Neuron (in vitro differentiated cells): ENCODE results near the gene TSHZ2.

Source experiments
- H2AFZ ChIP-seq: one replicate; pipeline ENCODE4 v1.6.1; 2013; ENCODE audit warnings: low read depth, mild to moderate bottlenecking, inconsistent platforms, low read length, moderate library complexity
- H3K27me3 ChIP-seq: one replicate; pipeline ENCODE4 v1.6.1; 2013; ENCODE audit warnings: low read length; ENCODE audit not compliant: insufficient read depth
- H3K36me3 ChIP-seq: one replicate; pipeline ENCODE4 v1.6.1; 2013; ENCODE audit warnings: low read length; ENCODE audit not compliant: insufficient read depth
- H3K4me1 ChIP-seq: one replicate; pipeline ENCODE4 v1.6.1; 2013; ENCODE audit warnings: low read length; ENCODE audit not compliant: insufficient read depth
- H3K4me3 ChIP-seq: 2 replicates; pipeline ENCODE4 v1.5.1; 2013; ENCODE audit warnings: mild to moderate bottlenecking, low read length, moderate library complexity
- H3K9me3 ChIP-seq: one replicate; pipeline ENCODE4 v1.6.1; 2013; ENCODE audit warnings: low read length

TSHZ2 gene

DNA sequence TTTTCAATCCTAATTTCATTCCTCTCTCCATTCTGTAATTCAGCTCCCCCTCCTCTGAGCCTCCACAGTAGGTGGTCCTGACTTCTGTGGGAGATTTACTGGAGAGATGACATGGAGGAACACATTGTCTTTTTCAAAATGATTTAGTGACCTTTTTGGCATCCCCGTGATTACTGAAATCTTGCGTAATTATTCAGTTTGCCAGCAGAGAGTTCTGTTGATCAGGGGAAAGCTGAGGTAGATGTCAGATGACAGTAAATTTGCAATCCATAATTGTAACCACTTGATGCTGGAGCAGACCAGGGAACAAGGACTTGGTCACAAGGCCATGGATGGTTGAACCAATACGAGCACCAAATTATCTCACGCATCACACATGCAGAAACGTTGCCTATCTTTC lies 302.2 kb downstream of the TSHZ2 start:
- Histone ChIP-seq H3K27me3 (no peaks in the 10 kb centered on the region), H3K4me3 (no peak overlapping the region)

DNA sequence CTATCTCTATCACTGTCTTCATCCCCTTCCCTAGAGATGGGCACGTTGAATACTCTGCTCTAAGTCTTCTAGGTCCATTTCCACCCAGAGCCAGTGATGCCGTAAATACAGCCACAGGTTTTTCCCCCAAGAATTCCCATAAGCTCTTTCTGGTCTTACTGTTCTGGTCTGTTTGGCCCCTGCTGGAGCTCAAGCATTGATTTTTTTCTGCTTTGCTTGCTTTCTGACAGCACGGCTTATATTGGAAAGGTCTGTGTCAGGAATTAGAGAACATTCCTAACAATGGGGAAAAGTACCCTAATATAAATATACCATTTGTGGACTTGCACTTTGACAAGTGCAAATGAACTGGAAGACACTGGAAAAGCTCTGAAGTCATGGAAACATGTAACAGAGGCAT lies 302.6 kb downstream of the TSHZ2 start:
- peaks cover 3% of the 10 kb centered on the region for H3K4me1 ChIP-seq
- H3K9me3 ChIP-seq: peaks cover 9% of the 10 kb centered on the region
- no peaks in the 10 kb centered on the region for H3K27me3 ChIP-seq
- H3K36me3 ChIP-seq: no peaks in the 10 kb centered on the region
- H3K4me3 ChIP-seq: no peak overlapping the region
- H2AFZ ChIP-seq: no peak overlapping the region

More for the DNA sequence above, 302.2 kb downstream of the TSHZ2 start:
- Histone ChIP-seq H3K36me3 (no peaks in the 10 kb centered on the region), H3K4me1 (peaks cover 3% of the 10 kb centered on the region), H3K9me3 (peaks cover 9% of the 10 kb centered on the region), H2AFZ (no peak overlapping the region)

DNA sequence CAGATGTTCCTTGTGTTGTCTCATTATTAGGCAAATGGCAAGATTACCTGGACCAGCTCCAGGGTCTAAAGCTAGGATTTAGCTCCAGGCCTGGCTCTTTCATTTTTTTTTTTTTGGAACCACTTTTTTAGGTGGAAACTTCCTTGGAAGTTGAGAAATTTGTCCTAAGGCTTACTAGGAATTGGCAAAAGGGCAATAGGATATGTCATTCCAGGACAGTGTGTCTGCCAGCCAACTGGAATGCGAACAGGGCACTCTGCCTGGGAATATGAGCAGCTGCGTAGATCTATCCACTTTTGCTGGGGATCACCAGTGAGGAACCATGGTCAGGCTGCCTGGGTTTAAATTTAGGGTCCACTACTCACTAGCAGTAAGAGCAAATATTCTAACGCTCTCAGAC lies 304.0 kb downstream of the TSHZ2 start:
- Histone ChIP-seq H3K4me1 (no peaks in the 10 kb centered on the region), H3K9me3 (peaks cover 9% of the 10 kb centered on the region), H3K27me3 (no peaks in the 10 kb centered on the region), H3K36me3 (no peaks in the 10 kb centered on the region), H3K4me3 (no peak overlapping the region), H2AFZ (no peak overlapping the region)

DNA sequence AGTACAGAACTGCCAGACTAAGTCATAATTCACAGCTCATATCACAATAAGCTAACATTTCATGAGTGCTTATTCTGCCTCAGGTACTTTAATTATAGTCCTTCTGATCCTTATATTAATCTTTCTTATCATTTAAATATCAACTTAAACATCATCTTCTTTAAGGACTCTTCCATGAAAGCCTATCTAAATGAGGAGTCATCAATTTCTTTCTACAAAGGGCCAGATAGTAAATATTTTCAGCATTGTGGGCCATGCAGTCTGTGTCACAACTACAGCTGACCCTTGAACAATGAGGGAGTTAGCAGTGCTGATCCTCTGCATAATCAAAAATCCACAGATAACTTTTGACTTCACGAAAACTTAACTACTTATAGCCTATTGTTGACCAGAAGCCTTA lies 306.4 kb downstream of the TSHZ2 start:
- no peak overlapping the region for H2AFZ ChIP-seq
- peaks cover 7% of the 10 kb centered on the region for H3K9me3 ChIP-seq
- H3K4me3 ChIP-seq: no peak overlapping the region
- H3K4me1 ChIP-seq: peaks cover 17% of the 10 kb centered on the region
- no peaks in the 10 kb centered on the region for H3K36me3 ChIP-seq
- no peaks in the 10 kb centered on the region for H3K27me3 ChIP-seq

DNA sequence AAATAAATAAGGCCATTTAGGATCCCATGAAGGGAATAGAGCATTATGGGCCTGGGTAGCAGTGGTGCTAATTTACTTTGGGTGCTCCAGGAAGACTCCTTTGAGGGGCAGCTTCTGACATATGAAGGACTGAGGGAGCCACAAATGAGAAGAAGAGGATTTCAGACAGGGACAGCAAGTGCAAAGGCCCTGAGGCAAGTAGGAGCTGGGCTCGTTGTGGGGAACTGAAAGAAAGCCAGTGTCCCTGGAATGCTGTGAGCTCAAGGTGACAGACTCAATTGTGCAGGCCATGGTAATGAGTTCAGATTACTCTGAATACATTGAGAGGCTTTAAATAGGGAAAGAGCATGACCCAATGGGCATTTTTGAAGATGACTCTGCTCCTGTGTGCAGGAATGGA lies 307.6 kb downstream of the TSHZ2 start:
- no peaks in the 10 kb centered on the region for H3K36me3 ChIP-seq
- peaks cover 19% of the 10 kb centered on the region for H3K4me1 ChIP-seq
- H3K27me3 ChIP-seq: no peaks in the 10 kb centered on the region
- no peak overlapping the region for H3K4me3 ChIP-seq
- H3K9me3 ChIP-seq: peaks cover 2% of the 10 kb centered on the region
- H2AFZ ChIP-seq: no peak overlapping the region

DNA sequence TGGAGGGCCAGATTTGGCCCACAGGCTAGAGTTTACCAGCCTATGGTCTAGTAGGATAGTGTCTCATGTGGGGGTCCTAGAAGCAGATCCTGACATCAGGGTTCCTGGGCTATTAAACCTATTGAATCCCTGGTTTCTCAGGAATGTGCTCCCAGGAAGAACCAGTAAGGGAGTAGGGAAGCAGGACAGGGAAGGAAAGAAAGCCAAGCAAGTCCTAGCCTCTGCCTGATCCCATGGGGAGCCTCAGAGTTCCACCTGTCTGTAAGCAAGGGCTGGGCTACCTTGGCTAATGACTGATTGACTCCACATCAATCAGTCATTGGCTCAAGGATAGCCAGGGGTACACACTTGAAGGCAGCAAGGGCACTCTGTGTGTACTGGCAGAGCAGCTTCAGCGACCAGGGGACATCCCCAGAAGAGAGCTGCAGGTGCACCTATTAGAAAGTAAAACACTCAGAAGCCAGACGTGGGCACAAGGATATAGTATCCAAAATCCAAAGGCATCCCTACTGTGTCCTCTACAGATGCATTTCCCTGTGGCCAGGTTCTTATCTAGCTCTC lies 309.5 kb downstream of the TSHZ2 start:
- Histone ChIP-seq H3K9me3 (peaks cover 2% of the 10 kb centered on the region), H2AFZ (no peak overlapping the region), H3K36me3 (no peaks in the 10 kb centered on the region), H3K4me3 (no peak overlapping the region), H3K4me1 (peaks cover 19% of the 10 kb centered on the region), H3K27me3 (no peaks in the 10 kb centered on the region)

DNA sequence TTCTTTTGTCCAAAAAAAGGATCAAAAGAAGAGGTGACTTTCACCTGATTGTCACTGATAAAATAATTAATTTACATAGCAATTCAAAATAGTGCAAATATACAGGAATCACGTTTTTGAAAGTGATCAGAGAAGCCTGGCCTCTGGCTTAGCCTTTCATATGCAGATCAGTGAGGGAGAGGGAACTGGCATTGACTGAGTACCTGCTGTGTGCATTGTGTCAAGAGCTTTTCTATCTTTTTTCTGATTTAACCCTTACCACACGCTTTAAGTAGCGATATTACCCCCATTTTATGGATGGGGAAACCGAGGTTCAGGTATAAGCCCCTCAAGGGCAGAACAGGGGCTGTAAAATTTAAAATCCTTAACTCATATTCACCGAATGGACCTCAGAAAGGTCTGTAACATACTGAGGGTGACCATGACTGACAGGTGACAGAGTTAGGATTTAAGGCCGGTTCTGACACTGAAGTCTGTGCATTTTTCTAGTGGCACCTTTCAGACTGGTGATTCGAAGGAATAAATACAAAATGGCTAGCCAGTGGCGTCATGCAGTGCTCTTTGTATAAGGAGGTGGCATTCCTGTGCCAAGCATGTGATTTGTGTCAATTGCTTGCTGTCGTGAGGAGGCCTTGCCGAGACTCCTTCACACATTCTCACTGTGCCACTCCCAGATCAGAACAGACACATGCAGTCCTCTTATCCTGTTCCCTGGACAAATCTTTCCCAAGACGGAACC lies 310.2 kb downstream of the TSHZ2 start:
- Histone ChIP-seq H3K9me3 (peaks cover 2% of the 10 kb centered on the region), H3K4me1 (peaks cover 19% of the 10 kb centered on the region), H3K4me3 (no peak overlapping the region), H2AFZ (no peak overlapping the region), H3K27me3 (no peaks in the 10 kb centered on the region), H3K36me3 (no peaks in the 10 kb centered on the region)

DNA sequence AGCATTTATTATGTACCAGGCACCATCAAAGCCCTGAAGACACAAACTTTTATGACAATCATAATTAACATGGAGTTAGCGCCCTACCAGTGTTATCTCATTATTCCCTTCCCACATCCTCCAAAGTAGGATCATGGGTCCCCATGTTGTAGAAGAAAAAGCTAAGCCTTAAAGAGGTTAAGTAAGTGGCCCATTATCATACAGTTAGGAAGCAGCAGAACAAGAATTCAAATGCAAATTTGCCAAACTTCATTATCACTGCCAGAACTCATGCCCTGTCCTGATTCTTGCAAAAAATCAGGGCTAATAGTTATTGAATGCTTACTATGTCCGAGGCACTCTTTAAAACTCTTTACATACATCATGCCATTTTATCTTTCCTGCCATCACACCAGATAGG lies 310.9 kb downstream of the TSHZ2 start:
- Histone ChIP-seq H3K9me3 (no peaks in the 10 kb centered on the region), H3K27me3 (no peaks in the 10 kb centered on the region), H3K4me3 (no peak overlapping the region), H2AFZ (no peak overlapping the region), H3K36me3 (no peaks in the 10 kb centered on the region), H3K4me1 (peaks cover 19% of the 10 kb centered on the region)

DNA sequence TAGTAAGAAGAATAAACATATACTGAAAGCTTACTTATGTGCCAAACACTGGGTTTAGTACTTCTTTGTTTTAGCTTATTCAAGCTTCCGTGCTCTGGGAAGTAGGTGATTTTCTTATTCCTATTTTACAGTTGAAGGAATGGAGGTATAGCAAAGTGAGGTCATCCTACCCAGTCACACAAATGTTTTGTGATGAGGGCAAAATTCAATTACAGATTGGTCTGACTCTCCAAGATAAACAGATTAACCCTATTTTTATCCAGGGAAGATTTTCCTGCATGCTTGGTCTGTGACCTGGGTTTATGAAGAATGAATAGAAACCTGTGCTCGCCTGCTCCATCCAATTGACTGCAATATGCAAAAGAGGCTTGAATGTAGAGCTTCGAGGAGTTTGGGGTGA lies 311.4 kb downstream of the TSHZ2 start:
- H3K4me1 ChIP-seq: peaks cover 19% of the 10 kb centered on the region
- H3K36me3 ChIP-seq: no peaks in the 10 kb centered on the region
- H3K27me3 ChIP-seq: no peaks in the 10 kb centered on the region
- H3K9me3 ChIP-seq: no peaks in the 10 kb centered on the region
- no peak overlapping the region for H3K4me3 ChIP-seq
- H2AFZ ChIP-seq: no peak overlapping the region

DNA sequence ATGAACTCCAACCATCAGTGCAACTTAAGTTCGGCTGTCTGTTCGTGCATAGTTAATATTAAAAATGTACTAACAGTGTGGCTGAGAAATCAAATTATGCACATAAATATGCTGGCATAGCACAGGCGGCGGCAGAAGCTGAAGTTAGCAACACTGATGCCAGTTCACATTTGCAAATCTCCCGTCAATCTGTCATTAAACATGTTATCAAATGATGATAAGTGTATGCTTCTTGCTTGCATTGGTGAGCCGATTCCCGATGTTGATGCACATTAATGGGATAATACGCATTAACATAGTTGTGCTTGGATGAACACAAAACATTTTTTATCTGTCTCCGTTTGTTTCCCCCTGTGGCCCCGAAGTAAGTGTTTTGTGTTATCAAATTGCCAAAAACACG lies 312.1 kb downstream of the TSHZ2 start:
- H3K4me3 ChIP-seq: no peak overlapping the region
- H3K9me3 ChIP-seq: no peaks in the 10 kb centered on the region
- peaks cover 19% of the 10 kb centered on the region for H3K4me1 ChIP-seq
- no peaks in the 10 kb centered on the region for H3K27me3 ChIP-seq
- no peaks in the 10 kb centered on the region for H3K36me3 ChIP-seq
- no peak overlapping the region for H2AFZ ChIP-seq

DNA sequence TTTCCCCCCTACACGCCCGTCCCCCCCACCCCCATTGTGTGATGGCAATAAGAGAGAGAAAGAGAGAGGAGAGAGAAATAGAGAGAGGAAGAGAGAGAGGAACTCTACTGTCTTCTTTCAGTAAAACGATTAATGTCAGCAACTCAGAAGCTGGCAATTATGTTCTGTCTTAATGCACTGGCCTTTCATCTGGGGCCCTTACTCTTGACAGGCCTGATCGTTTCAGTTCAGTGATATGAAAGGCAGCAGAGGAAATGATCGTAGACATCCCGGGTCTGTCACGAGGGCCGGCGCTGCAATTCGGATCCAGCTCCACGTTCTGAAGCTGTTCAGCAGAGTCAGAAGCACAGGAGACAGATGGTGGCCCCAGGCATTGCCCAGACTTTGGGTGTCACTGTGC lies 312.5 kb downstream of the TSHZ2 start:
- peaks cover 19% of the 10 kb centered on the region for H3K4me1 ChIP-seq
- no peak overlapping the region for H3K4me3 ChIP-seq
- no peak overlapping the region for H2AFZ ChIP-seq
- no peaks in the 10 kb centered on the region for H3K27me3 ChIP-seq
- no peaks in the 10 kb centered on the region for H3K9me3 ChIP-seq
- H3K36me3 ChIP-seq: no peaks in the 10 kb centered on the region

DNA sequence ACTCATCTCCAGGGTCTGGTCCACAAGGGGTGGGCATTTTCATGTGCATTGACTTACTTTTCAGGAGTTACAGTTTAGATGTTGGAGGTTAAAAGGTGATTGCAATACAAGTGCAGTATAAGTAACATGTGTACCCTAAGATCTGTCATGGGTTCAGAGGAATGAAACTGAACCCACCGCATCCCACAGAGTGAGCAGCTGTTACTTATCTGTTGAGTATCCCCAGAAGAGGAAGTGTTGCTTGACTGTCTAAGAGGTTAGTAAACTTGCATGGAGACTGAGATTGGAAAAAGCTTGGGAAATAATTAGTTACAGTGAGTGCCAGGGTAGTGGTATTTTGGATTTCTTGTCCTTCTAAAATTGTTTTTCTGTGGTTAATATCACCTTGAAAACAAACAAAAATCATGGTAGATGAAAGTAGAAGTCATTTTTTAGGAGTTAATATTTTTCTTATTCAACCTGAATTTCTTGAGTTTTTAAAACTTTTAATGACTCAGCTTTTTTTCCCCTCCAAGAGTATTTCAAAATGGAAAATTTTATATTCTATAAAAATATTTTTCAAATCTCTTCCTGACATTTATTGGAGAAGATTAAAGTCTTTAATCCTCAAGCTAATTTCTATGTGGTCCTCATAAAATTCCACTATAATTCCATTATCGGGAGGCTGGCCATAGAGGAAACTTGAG lies 315.3 kb downstream of the TSHZ2 start:
- Histone ChIP-seq H2AFZ (no peak overlapping the region), H3K27me3 (no peaks in the 10 kb centered on the region), H3K9me3 (no peaks in the 10 kb centered on the region), H3K4me1 (peaks cover 10% of the 10 kb centered on the region), H3K4me3 (no peak overlapping the region), H3K36me3 (no peaks in the 10 kb centered on the region)

DNA sequence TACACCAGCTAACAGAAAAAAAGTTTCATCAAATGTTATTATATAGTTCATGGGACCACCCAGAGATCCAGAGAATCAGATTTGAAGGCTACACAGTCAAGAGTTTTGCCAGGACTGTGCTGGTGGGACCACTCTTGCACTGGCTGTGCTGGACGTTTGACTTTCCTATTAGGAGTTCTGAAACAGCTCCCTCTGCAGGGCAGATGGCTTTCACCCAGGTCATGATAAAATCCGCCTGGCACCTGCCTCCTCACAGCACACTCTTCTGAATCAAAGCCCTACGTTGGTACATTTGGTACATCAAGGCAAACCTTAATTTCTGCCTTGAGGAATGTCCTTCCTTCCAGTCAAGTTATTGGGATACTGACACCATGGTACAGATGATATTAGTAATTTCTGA lies 319.4 kb downstream of the TSHZ2 start:
- Histone ChIP-seq H3K4me1 (no peaks in the 10 kb centered on the region), H3K36me3 (no peaks in the 10 kb centered on the region), H3K27me3 (no peaks in the 10 kb centered on the region), H3K9me3 (no peaks in the 10 kb centered on the region), H2AFZ (no peak overlapping the region), H3K4me3 (no peak overlapping the region)
